Stimulated activated CD4-positive, alpha-beta T cell treated with anti-CD3 and anti-CD28 coated beads, Interleukin-1b, Interleukin-23, amount 100 ng/mL, for 48 hours (primary cell): ENCODE data around the gene FSTL5.
"Not testable (repeated sequence)": the region's sequence is repeated elsewhere in the genome, so short reads cannot be mapped to it uniquely, and the experiment has no call there.

ENCODE experiments used
- DNase-seq: peaks from one replicate; pipeline ENCODE4 v3.0.0-alpha.2; 2020

The FSTL5 gene

GRCh38 chr4:161828061-161828460 is 335.7 kb downstream of the FSTL5 start:
- no peak for DNase-seq

- no peak for DNase-seq
Measured at GRCh38 chr4:161827013-161827412, 336.8 kb downstream of the FSTL5 start.

- DNase-seq = no peak
Measured at GRCh38 chr4:161823450-161823849, 340.4 kb downstream of the FSTL5 start.

DNA sequence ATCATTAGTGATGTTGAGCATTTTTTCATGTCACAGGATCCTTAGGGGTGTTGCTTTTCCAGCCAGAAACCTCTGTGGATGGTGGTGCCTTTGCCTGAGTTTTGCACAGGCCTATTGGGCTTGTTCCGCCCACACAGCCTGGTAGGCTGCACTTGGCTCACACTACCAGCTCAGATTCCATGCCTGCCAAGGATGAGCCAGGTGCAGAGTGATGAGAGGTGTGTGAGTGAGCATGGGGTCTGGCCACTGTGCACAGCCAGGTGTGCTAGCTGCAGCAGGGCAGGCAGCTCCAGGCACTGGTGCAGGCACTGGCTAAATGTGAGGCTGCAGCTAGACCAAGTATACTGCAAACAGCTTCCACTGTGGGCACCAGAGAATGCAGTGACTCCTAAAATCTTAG is 341.6 kb downstream of the FSTL5 start:
- DNase-seq = no peak

- no peak for DNase-seq
Measured at GRCh38 chr4:161817914-161818313, 345.9 kb downstream of the FSTL5 start.

DNA sequence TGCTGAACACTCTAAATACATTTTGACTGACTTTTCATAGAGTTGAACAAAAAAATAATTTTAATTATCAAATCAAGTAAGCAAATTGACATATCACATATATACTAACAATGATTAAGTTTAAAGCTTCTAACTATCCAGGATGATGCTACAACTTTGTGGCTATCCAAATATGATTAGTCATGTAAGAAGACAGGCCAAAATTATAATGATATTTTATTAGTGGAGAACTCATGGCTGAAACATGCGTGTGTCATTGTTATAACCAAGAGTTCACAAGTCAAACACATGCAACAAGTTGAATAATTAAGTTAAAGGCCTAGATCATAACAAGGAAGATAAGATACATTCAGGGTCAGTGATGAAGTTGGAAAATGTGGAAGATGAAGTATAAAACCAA is 346.8 kb downstream of the FSTL5 start:
- no peak for DNase-seq

- DNase-seq = no peak
Measured at GRCh38 chr4:161815841-161816240, 348.0 kb downstream of the FSTL5 start.

- no peak for DNase-seq
Measured at GRCh38 chr4:161813889-161814288, 349.9 kb downstream of the FSTL5 start.

- DNase-seq = no peak
Measured at GRCh38 chr4:161813389-161813788, 350.4 kb downstream of the FSTL5 start.

- DNase-seq = no peak
Measured at GRCh38 chr4:161803171-161803570, 360.6 kb downstream of the FSTL5 start.

DNA sequence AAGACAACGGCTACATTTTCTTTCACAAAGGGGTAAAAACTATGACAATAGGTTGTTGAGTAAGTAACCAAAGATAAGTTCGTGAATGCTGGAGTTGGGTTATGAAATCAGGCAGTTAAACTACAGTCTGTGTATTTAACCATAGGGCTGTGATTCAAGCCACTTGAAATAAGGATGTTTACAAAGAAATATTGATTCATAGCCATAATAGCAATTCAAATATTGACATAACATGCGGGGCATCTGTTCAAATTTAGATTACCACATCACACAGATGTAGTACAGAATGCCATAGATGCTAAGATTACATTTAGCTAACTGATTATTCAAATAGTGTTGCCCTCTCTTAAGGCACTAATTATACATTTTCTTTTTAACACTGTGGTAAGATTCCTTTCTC is 364.1 kb downstream of the FSTL5 start:
- DNase-seq = no peak

- DNase-seq = no peak
Measured at GRCh38 chr4:161792991-161793390, 370.8 kb downstream of the FSTL5 start.

- no peak for DNase-seq
Measured at GRCh38 chr4:161791796-161792556, 371.8 kb downstream of the FSTL5 start.

- no peak for DNase-seq
Measured at GRCh38 chr4:161767116-161767515, 396.7 kb downstream of the FSTL5 start.

- DNase-seq = no peak
Measured at GRCh38 chr4:161762796-161763195, 401.0 kb downstream of the FSTL5 start.

DNA sequence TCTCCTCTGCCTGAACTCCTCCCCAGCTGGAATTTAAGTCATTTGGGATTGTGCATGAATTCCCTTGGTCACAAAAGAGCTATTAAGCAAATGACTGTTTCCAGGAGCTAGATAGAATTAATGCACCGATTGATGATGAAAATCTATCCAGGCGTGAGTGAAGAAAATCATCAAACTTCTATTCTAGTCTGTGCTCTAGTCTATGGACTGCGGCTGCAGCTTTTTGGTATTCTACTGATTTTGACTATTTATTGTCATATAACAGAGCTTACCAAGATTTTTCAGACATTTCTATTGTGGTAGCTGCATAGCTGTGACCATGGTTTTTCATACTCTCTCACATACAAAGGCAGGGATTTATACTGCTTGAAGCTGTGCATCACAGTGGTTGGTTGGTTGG is 403.8 kb downstream of the FSTL5 start:
- no peak for DNase-seq

- DNase-seq = not testable (repeated sequence)
Measured at GRCh38 chr4:161758412-161758811, 405.4 kb downstream of the FSTL5 start.

DNA sequence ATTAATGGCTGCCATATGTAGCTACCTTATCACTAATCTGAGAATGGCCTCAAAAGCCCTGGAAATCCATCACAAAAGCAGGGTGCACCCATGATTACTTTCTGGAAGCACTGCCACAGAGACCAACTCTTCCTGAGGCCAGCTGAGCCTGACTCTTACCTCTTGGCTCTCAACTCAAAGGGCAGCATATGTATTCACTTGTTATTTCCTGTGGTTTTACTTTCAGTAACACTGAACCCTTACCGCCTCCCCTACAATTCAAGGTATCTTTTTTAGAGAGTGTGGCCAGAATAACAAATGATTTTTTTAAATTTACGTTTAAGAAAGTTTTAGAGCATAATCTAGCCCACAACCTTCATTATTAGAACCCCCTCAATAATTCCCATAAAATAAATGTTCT is 434.9 kb downstream of the FSTL5 start:
- no peak for DNase-seq

GRCh38 chr4:161721947-161722346 is 441.9 kb downstream of the FSTL5 start:
- no peak for DNase-seq

DNA sequence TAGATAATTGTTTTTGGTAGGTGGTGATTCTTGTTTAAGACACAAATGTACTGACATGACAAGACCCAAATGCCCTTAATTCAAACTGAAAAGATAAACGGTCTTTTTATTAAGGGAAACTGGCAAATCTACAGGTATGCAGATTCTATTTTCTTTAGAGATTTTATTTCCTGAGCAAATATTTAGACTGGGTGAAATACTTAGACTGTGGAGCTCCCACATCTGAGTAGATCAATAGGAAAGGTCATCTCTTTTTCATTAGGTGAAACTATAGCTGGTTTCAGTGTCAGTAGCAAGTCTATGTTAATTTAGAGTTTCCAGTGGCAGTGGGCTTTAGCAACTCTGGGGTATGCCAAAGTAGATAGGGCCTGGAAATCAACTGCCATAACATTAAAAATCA is 446.7 kb downstream of the FSTL5 start:
- no peak for DNase-seq

DNA sequence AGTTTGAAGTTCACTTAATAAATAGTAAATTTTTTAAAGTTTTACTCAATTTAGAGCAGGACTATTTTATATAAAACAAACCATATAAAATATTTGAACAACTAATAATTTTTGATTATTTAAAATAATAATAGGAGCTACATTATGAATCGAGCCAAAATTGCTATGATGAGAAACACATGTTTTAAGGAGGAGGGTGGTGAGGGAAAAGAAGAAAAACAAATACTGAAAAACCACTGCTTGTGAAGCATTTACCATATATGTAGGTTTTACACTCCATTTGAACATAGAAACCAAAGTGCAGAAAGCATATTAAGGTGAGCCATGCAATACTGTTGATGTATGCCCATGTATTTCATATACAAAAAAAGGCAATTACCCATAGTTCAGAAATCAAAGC is 448.9 kb downstream of the FSTL5 start:
- DNase-seq = no peak

DNA sequence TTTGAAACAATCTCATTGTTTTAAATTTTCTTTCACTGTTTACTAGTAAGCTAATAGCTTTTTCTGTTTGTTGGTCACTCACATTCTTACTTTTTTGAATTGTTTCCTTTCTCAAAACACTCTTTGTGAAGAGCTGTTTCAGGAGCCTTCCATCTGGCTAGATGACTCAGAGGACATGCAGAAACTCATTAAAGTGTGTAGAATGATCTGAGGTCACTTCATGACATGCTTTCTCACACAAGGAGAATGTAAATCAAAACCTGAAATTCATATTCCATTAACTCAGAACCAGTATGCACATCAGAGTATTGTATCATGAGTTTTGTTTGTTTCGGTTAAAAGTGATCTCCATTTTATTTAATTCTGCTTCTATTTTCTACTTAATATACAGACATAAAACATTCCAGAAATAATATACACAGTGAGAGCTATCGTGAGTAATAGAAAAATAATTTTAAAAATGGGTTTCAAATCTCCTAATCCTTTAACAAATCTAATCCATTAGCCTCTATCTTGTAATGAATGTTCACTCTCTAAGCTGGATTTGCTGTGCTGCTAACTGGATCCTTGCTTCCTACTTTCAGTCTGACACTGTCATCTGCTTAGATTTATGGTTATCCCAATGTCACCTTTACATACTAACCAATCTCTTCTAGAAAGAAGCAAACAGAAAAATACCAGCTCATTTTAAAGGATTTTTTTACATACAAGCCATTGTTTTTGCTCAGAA is 449.6 kb downstream of the FSTL5 start:
- DNase-seq = no peak

GRCh38 chr4:161704653-161705052 is 459.1 kb downstream of the FSTL5 start:
- DNase-seq = no peak

DNA sequence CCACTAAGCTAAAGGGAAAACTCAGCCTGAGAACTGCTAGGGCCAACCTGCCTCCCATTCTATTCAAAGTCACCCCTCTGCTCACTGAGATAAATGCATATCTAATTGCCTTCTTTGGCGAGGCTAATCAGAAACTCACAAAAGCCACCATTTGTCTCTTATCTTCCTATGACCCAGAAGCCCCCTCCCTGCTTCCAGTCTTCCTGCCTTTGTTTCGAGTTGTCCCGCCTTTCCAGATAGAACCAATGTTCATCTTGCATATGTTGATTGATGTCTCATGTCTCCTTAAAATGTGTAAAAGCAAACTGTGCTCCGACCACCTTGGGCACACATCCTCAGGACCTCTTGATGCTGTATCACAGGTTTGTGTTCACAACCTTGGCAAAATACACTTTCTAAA is 459.8 kb downstream of the FSTL5 start:
- no peak for DNase-seq

DNA sequence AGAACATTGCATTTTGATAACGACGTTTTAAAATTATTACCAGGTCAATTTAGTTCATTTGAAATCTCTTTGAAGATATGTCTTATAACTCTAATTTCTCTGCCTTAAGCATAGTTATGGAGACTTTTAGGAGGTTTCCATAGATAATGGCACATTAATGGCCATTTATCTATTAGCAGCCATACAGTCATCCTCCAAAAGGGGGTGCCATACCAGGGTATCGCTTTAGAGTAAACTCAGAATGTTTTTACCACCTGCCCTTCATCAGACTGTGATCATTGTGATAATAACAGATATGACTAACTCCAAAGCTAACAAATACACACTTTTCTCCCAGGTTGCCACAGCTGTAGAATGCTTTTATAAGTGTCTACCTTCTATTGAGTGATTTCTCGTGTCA is 461.5 kb downstream of the FSTL5 start:
- no peak for DNase-seq
